Stimulated activated CD8-positive, alpha-beta memory T cell treated with anti-CD3 and anti-CD28 coated beads, Interleukin-15, amount 100 ng/mL, for 4 hours (primary cell): ENCODE measurements around the gene STXBP4.

Source experiments
- DNase-seq, 2 donors: peaks; one replicate each; pipeline ENCODE4 v3.0.0-alpha.2; 2020; ENCODE audit warnings: low read depth in 2 of 2

STXBP4 gene

GRCh38 chr17:55219459-55219858 is 250.9 kb downstream of the STXBP4 start:
- no peak for DNase-seq

GRCh38 chr17:55219934-55220333 is 251.4 kb downstream of the STXBP4 start:
- DNase-seq: no peak
